DMS 273 (cell line): ENCODE results near the gene UBALD2.
"Not testable (repeated sequence)": the region's sequence is repeated elsewhere in the genome, so short reads cannot be mapped to it uniquely, and the experiment has no call there.

Experiments
- DNase-seq: peaks from one replicate; lab custom pipeline; 2025; ENCODE audit not compliant: unreplicated experiment; lab: John Stamatoyannopoulos, UW

The UBALD2 gene

DNA sequence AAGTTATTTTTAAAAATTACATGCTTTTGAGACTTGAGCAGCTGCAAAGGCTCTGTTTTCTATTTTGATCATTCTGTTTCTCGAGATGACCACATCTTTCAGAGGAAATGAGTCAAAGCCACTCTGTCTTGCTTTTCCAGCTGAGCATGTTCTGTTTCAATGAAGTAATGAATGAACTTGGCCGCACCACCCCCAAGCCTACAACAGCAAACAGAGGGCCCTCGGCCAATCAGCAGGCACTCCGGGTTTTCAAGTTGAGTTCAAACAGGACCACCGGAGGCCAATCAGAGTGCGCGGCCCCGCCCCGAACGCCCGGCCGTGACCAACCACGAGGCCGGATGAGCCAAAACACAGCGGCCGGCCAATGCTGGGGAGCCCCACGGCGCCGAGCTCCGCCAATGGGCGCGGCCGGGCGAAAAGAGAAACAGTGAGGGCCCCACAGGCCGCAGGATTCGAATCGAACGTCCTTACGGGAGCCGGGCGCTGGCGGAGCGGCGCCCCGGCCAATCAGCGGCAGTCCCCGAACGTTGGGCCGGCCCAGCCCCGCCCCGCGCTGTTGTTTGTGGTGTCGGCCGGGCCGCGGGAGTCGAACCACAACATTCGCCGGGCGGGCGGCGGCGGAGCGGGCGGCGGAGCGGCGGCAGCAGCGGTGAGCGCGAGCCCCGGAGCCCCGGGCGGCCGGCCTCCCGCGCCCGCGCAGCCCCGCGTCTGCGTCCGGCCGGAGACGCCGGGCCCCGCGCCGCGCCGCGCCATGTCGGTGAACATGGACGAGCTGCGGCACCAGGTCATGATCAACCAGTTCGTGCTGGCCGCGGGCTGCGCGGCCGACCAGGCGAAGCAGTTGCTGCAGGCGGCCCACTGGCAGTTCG, at the start of gene UBALD2:
Gene UBALD2 (plus strand): TSS at position 594 of the 869 bp plus-strand sequence. CDS start 158 bp downstream, at position 752.
- peak; percentile 99 for DNase-seq

DNA sequence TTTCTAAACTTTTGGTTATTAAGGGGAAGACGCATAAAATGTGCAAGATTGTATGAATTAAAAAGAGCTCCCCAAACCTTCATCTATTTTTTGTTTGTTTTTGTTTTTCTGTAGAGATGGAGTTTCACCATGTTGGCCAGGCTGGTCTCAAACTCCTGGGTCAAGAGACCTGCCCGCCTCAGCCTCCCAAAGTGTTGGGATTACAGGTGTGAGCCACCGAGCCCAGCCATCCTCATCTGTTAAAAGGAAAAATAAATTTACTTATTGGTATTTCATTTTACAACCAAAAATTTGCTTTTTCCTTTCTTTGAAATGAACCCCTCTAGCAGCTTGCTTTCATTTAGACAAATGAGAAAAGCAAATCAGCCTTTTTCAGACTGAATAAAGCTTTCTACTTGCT, 48.1 kb upstream of the UBALD2 start:
- DNase-seq = no peak

DNA sequence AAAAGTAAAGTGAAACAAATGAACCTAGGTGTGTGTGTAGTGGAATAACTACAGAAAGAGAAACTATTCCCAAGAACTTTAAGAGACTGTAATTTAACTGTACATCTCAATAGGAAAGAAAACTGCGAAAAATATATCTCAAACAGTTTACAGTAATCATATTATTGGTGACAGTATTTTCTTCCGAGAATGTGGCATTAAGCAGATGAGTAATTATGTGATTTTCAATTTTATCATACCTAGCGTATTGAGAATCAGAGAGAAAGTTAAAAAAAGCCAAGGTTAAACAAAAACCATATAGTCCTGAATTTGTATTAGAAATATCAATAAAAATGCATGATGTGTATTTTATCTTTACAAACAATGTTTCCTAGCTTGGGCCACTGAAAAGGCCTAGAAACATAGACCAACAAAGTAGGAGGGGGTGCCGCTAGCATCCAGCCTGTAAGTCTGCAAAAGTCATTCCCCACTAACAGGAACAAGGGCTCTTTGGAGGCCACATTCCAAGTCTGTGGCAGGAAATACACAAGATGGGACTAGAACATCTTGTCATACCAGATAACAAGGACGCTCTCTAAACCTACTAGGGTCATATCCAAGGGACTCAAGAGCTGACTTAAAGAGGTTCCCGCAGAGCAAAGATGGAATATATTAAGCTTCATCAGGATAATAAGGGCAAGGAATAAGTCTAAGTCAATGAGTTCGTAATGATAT, 45.3 kb upstream of the UBALD2 start:
- DNase-seq = no peak

DNA sequence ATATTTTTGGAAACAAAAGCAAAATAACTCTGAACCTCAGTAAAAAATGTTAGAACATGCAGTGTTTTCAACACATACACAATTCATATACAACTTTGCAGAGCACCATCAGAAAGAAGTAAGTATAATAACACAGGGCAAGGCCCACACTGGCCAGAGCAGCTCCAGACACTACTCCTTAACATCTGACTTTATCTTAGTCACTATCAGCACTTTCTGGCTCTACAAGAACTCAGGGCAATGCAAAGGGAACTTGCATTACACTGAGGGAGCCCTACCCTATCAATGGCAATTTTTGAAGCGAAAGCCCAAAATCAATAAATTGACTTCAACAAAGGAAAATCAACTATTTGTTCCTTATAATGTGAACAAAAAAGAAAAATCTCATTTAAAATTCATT, 41.3 kb upstream of the UBALD2 start:
- DNase-seq = no peak

DNA sequence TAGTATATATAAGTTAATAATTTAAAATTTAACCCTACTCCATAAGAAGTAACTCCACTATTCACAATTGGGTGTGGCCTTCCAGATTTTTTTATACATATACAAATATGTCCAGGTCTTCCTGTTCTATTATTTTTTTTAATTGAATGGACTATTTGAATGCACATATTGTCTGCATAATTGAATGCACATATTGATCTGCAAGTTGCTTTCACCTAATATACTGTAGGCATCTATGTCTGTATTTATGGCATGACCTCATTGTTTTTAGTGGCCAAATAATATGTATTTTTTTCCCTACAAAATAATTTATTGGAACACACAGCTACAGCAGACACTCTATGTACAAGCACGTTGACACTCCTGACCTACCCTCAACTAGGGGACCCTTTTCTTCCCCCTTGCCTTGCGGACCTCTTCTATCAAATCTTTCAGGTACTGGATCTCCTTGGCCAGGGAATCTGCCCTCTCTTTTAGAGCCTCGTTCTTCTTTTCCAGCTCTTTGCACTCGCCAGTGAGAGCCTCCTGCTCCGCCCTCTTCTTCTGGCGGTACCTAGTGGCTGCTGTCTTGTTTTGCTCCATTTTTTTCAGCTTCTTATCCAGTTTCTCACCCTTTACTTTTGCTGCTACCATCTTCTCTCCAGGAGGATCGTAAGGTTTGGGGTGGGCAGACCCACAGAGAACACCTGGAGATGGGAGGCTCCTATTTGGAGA, 39.6 kb upstream of the UBALD2 start:
- DNase-seq = not testable (repeated sequence)

DNA sequence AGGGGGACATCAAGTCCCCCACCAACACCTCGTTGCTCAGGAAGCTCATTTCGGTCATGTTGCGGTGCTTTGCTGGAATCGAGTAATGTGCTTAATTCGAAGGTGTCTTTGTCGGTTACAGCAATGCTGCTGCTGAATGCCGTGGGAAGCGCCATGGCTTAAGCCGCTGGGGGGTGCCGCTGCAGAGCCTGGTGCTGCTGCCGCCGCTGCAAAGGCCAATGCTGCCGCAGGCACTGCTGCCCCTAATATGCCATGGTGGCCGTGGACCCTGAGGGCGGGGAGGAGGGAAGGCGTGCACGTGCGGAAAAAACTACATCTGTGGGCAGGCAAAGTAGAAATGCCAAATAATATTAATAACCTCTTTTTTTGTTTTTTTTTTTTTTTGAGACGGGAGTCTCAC, 38.4 kb upstream of the UBALD2 start:
- not testable (repeated sequence) for DNase-seq

DNA sequence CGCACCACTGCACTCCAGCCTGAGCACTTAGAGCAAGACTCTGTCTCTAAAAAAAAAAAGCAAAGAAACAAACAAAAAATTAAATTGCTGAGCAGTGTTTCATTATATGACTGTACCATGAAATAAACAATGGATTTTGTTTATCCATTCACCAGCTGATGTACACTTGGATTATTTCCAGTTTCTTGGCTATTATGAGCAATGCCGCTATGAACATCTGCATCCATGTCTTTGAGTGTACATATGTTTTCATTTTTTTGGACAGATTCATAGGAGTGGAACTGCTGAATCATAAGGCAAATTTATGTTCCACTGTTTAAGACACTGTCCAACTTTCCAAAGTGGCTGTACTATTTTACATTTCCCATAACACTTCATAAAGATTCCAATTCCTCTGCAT, 32.8 kb upstream of the UBALD2 start:
- DNase-seq = no peak

DNA sequence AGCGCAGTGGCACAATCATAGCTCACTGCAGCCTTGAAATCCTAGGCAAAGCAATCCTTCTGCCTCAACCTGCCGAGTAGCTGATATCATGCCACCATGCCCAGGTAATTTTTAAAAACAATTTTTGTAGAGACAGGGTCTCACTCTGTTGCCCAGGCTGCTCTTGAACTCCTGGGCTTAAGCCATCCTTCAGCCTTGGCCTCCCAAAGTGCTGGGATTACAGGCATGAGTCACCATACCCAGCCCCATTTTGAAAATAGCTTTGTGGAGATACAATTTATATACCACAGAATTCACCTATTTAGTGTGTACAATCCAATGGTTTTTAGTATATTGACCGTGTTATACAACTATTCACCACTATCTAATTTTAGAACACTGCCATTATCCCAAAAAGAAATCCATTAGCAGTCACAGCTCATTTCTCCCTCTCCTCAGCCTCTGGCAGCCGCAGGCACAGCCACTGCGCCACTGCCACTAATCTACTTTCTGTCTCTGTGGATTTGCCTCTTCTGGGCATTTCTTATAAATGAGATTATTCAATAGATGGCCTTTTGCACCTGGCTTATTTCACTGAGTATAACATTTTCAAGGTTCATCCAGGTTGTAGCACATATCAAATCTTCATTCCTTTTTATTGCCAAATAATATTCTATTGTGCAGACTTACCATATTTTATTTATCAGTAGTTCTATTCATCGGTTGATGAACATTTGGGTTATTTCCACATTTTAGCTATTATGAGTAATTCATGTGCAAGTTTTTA, 31.4 kb upstream of the UBALD2 start:
- DNase-seq = no peak

DNA sequence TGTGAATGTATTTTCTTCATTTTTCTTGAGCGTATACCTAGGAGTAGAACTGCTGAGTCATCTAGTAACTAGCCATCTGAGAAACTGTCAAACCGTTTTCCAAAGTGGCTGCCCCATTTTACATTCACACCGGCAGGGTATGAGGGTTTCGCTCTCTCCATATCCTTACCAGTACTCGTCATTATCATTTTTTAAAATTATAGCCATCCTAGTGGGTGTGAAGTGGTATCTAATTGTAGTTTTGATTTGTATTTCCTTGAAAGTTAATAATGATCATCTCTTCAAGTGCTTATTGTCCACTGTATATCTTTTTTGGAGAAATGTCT, 30.8 kb upstream of the UBALD2 start:
- DNase-seq = no peak

DNA sequence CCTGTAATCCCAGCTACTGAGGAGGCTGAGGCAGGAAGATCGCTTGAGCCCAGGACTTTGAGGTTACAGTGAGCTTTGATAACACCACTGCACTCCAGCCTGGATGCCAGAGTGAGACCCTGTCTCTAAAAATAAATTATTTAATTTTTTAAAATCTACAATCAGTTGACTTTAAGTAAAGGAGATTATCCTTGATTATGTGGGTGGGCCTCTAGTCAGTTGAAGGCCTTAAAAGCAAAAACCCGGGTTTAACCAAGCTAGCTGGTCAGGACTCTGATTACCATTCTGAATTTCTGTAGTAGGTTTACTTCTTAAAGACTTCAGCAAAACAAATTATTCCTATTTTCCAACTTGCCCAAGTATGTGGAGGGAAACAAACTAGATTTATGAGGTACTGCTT, 29.3 kb upstream of the UBALD2 start:
- no peak for DNase-seq

DNA sequence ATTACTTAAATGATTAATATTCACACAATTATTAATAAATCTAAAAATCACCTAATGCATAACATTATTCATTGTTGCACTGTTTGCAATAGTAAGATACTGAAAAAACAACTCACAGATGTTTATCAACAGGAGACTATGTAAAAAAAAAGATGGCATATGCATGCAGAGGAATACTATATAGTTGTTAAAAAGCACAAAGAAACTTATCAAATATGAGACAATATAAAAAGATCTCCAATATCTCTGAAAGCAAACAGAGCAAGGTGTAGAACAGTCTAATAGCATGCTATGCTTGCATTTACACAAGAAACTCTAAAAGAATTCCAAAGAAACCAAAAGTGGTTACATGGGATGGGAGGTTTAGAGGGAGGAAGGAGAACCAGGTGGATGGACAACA, 28.5 kb upstream of the UBALD2 start:
- no peak for DNase-seq

DNA sequence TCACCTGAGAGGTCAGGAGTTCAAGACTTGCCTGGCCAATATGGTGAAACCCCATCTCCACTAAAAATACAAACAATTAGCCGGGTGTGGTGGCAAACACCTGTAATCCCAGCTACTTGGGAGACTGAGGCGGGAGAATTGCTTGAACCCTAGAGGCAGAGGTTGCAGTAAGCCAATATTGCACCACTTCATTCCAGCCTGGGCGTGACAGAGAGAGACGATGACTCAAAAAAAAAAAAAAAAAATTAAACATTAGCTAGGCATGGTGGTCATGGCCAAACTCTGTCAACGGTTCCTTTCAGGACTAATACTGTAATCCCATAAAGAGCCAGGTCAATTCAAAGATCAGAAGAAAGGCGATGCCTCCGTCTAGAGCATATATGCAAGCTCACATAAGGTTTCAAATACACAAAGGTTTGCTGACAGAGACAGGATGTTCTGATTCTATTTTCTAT, 27.3 kb upstream of the UBALD2 start:
- no peak for DNase-seq

DNA sequence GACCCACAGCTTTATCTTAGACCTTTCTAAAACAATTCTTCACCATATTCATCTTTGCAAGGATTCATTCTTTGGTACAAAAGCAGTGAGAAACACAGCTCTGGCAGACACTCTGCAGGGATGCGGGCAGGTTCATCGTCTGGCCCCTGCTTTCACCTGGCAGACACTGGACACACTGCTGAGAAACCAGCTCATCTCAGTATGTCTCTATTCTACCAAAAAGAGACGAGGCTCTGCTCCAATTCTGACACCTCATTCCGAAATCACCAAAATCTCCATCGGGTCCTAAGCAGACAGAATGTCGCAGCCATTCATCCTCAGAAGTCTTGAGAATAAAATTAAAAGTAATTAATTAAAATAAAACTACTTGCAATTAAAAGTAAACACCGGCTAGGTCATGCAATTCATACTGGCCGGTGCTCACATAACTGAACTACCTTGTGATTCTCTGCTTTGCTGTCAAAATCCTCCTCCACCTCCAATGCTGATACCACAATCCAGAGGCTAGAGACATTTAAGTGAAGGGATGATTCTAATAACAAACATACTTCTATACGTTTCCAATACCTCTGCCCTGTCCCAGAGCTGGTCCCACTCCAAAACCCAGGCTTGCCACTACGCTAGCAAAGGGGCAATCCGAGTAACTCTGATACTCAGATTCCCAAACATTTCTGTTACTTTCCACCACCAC, 26.2 kb upstream of the UBALD2 start:
- DNase-seq = no peak

DNA sequence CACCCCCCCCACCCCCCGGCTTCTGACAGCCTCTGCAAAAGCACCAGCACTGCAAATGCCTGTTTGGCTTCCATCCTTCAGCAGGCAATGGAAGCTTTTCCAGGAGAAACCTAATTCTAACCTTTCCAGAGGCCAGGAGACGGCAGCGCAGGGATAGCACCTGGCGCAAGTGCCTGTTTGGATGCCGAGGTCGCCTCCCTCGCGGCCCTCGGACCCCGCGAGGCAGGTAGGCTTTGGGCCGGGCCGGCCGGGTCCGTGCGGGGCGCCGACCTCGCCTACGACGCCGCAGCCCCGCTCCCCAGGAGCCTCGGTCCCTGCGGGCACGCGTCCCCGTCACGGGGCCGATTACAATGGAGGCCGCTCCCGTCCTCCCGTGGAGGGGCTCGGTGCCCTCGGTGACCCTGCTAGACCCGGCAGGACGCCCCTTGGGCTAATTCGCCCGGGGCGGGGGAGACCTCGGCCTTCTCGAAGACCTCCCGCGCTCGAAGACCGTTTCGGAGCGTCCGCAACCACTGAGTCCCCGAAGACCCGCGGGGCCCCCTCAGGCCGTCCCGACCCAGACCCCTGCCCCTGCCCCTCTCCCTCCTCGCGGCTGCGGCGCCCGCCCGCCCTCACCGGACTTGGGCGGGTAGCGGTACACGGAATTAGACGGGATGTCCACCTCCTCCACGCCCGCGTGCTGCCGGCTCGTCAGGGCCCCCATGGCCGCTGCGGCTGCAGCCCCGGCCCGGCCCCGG, 25.4 kb upstream of the UBALD2 start:
- DNase-seq = peak; percentile 42

DNA sequence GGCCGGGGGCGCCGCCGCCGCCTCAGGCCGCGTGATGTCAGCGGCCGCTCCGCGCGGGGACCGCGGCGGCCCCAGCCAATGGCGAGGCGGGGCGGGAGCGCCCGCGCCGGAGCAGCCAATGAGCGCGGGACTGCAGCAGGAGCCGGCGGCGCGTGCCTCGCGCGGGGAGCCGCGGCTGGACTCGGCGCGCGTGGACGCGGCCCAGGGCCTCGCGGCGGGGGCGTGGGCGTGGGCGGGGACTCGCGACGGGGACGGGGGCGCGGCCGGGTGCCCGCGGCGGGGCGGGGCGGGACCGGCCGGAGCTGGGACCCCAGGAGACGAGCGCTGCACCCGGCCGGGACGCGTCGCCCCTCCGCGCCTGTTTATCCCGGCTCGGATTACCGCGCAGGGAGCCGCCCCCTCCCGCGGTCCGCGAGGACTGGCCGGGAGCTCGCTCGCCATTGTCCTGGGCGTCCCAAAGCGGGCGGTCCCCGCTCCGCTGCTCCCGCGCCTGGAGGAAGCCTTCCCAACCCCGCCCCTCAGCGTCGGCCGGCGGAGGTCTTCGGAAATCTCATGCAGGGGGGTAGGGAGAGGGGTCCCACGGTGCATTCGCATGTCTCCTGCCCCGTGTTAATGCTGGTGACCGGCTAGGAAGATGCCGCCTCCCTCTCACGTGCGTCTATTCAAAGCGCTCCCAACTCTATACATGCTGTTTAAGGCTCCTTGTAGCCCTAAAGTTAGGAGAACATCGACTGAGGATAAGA, 24.5 kb upstream of the UBALD2 start, which contains the start of gene RNF157:
Gene RNF157 (minus strand): TSS at position 33 of the 743 bp plus-strand sequence. CDS start 253 bp downstream, outside the sequence.
- DNase-seq = peak; percentile 79

DNA sequence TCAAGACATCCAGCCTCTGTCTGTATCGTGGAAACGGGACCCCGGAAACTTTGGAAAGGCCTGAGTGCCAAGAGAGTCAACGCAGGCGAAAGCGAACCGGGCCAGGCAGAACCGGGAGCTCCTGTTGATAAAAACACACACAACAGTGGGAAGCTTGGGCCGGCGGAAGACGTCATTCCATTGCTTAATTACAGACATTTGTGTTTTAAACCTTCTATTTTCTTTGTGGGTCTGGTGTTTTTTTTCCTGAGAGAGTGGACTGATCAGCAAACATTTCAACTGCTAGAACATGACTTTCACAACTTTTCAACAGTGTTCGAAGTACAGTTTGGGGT, 24.0 kb upstream of the UBALD2 start:
- no peak for DNase-seq

DNA sequence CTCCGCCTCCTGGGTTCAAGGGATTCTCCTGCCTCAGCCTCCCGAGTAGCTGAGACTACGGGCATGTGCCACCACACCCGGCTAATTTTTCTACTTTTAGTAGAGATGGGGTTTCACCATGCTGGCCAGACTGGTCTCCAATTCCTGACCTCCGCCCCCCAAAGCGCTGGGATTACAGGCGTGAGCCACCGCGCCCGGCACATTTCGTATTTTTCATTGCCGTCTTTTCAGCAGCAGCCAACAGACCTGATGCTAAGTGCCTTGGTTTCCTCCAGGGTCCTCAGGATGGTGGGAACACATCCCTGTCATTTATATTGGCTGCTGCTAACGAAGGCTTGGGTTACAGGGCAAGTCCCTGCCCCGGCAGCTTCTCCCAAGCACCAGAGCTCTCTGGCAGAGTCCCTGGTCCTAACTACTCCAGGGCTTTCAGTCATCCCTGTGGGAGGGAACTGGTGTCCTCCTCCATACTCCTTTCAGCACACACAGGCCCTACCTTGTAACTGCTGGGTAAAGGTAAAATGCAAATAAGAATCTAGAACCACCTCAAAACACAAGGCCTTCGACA, 23.4 kb upstream of the UBALD2 start:
- no peak for DNase-seq

DNA sequence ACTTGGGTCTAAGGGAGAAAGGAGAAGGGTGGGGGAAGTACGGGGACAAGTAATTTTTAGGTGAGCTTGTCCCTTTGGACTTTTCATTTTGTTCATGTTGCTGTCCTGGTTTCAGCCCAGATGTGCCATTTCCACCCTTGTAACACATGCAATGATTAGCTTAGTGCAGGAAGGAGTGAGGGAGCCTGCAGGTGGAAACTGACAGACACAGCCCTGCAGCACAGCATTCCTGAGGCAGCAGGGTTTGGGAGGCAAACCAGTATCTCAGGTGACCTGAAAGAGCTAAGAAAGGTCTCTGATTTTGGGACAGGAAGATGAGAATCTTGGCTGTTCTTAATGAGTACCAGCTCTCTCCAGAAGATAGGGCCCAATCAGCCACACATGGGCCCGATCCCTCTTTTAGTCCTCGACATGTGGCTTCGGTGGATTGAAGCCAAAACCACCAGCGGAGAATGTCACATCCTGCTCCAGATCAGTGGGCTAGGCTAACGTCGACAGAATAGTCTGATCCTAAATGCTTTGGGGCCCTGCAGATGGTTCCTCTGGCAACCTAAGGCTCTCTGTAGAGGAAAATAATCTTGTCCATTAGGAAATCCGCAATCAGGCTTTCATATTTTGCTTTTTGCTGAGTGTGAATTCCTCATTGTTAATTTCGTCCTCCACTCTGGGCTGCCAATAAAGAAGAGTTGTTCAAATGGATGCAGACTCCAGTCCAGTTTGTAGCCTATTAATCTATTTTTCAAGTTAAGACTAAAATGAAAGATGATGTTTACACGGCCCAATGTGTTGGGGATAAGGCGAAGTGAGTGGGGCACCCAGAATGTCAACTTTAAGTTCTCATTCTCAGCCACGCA, 21.1 kb upstream of the UBALD2 start:
- DNase-seq = no peak
